HepG2 (cell line): ENCODE data around the gene TAOK3. TPM values are rescaled to one million over a fixed set of nuclear protein-coding genes. Genes with fewer than 3 reads are reported as not detected.

Source experiments
- BCL6 ChIP-seq: IDR thresholded peaks from 2 replicates; pipeline ENCODE4 v1.6.1; 2016; ENCODE audit warnings: missing genetic modification reagents, missing compliant biosample characterization
- MAFF ChIP-seq: IDR thresholded peaks from 2 replicates; pipeline ENCODE4 v1.6.1; 2011; ENCODE audit warnings: low read depth, low read length, improper control_type of control experiment
- MED8 ChIP-seq: sonication (generic); formaldehyde crosslinking; IDR thresholded peaks from 2 replicates; pipeline ENCODE4 v1.8.1; 2023; ENCODE audit warnings: mild to moderate bottlenecking, missing genetic modification reagents; ENCODE audit not compliant: insufficient replicate concordance
- NFIB ChIP-seq: sonication (generic); formaldehyde crosslinking; IDR thresholded peaks from 2 replicates; pipeline ENCODE4 v1.9.0; 2021; ENCODE audit warnings: missing genetic modification reagents, mild to moderate bottlenecking, borderline replicate concordance
- ONECUT2 ChIP-seq: sonication (generic); formaldehyde crosslinking; IDR thresholded peaks from 2 replicates; pipeline ENCODE4 v1.4.0; 2020; ENCODE audit warnings: missing genetic modification reagents
- PAF1 ChIP-seq: IDR thresholded peaks from 2 replicates; pipeline ENCODE4 v1.6.1; 2016; ENCODE audit warnings: missing genetic modification reagents, missing compliant biosample characterization
- SRSF4 ChIP-seq: fragments of 200-400 bp; formaldehyde crosslinking; IDR thresholded peaks from one replicate; pipeline ENCODE4 v1.6.1; 2018; ENCODE audit warnings: mild to moderate bottlenecking, low read depth, low read length, moderate library complexity; ENCODE audit not compliant: poor library complexity, severe bottlenecking
- ZNF10 ChIP-seq: sonication (generic); formaldehyde crosslinking; IDR thresholded peaks from 2 replicates; pipeline ENCODE4 v1.4.0; 2020; ENCODE audit warnings: mild to moderate bottlenecking, low read depth, missing genetic modification reagents, borderline replicate concordance
- ZNF253 ChIP-seq: sonication (generic); formaldehyde crosslinking; IDR thresholded peaks from 2 replicates; pipeline ENCODE4 v1.8.0; 2022; ENCODE audit warnings: mild to moderate bottlenecking, missing genetic modification reagents, borderline replicate concordance
- ZNF34 ChIP-seq: sonication (generic); formaldehyde crosslinking; IDR thresholded peaks from 2 replicates; pipeline ENCODE4 v1.4.0; 2020; ENCODE audit warnings: mild to moderate bottlenecking, missing genetic modification reagents, borderline replicate concordance
- polyA plus RNA-seq, 8 experiments: library from polyadenylated mRNA; depleted of rRNA in 3 of 8; stranded (reverse) in 7 of 8; unstranded in 1 of 8; fragments of >200 nt; fragmentation: Illumina TruSeq in 4 of 8; extraction: Trizol in 4 of 8; gene quantifications; 2 replicates each; pipeline versions ENCODE4 v1.2.1 to v1.2.3, GENCODE V29; 2011 to 2016; ENCODE audit warnings: low read depth in 4 of 8, missing spikeins in 1 of 8, mixed read lengths in 1 of 8; ENCODE audit not compliant: insufficient read depth in 1 of 8
- total RNA-seq, 5 experiments: library from RNA; depleted of rRNA; stranded (reverse); fragments of >200 nt; fragmentation: Illumina TruSeq; extraction: Trizol; gene quantifications; 2 replicates each; pipeline ENCODE4 v1.2.3, GENCODE V29; 2016; ENCODE audit warnings: low read depth in 1 of 5
- TF ChIP-seq, protein P1 (sequence below): sonication (generic); formaldehyde crosslinking; IDR thresholded peaks from 2 replicates; pipeline ENCODE4 v1.4.0; 2020; ENCODE audit warnings: missing genetic modification reagents
- TF ChIP-seq, protein P2 (sequence below): sonication (generic); formaldehyde crosslinking; IDR thresholded peaks from 2 replicates; pipeline ENCODE4 v1.4.0; 2020; ENCODE audit warnings: mild to moderate bottlenecking, missing genetic modification reagents
- TF ChIP-seq, protein P3 (sequence below): fragments of 450-650 bp; IDR thresholded peaks from 2 replicates; pipeline ENCODE4 v1.6.1; 2017; ENCODE audit warnings: mild to moderate bottlenecking
- TF ChIP-seq, protein P4 (sequence below): sonication (generic); formaldehyde crosslinking; IDR thresholded peaks from 2 replicates; pipeline ENCODE4 v1.4.0; 2020; ENCODE audit warnings: missing genetic modification reagents
- TF ChIP-seq, protein P5 (sequence below): fragments of 450-650 bp; IDR thresholded peaks from 2 replicates; pipeline ENCODE4 v1.6.1; 2017
- TF ChIP-seq, protein P6 (sequence below): sonication (generic); formaldehyde crosslinking; IDR thresholded peaks from 2 replicates; pipeline ENCODE4 v1.5.0; 2020; ENCODE audit warnings: mild to moderate bottlenecking, missing genetic modification reagents

TAOK3 gene
- total and polyA plus RNA-seq, 2 of the 13 experiments (the other 11 are each of a cell fraction or from before 2014, with no cell fraction given), result 10.4 to 12.3 TPM

DNA sequence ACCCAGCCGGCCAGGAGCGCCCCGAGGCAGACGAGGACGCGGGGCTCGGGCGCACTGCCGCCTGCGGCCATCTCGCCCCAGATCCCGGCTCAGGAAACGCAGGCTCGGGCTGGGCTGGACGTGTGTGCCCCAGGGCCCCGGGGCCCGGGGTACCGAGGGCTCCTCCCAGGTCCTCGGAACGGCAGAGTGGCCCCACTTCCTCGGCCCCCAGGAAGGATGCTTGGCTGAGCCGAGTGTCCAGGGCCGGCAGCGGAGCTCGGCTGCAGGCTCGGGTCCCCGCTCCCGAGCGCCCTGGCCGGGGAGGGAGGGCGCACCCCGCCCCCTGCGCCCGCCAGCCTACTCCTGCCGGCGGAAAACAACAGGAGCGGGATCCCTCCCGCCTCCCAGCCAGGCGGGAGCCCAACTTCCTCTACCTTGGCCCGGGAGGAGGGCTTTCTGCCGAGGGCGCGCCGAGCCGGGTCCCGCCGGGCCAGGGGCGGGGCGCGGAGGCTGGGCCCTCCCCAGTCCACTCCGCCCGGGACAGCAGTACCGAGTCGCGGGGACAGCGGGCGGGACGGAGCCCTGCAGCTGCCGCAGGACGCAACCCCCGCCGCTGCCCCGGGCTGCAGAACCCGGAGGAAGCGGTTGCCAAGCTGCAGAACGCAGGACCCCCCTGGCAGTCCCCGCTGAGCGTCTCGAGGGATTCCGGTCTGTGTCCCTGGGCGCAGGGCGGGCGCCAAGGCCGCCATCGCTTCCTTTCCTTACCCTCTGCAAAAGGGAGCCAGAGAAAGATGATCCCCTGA is 268.9 kb downstream of the TAOK3 start, which contains the start of gene VSIG10 (continued):
- TF ChIP-seq, protein P1, sequence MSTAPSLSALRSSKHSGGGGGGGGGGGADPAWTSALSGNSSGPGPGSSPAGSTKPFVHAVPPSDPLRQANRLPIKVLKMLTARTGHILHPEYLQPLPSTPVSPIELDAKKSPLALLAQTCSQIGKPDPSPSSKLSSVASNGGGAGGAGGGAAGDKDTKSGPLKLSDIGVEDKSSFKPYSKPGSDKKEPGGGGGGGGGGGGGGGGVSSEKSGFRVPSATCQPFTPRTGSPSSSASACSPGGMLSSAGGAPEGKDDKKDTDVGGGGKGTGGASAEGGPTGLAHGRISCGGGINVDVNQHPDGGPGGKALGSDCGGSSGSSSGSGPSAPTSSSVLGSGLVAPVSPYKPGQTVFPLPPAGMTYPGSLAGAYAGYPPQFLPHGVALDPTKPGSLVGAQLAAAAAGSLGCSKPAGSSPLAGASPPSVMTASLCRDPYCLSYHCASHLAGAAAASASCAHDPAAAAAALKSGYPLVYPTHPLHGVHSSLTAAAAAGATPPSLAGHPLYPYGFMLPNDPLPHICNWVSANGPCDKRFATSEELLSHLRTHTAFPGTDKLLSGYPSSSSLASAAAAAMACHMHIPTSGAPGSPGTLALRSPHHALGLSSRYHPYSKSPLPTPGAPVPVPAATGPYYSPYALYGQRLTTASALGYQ, result 0 out of 2 replicates have a peak, but pooled peaks have one; percentile 45
- TF ChIP-seq, protein P2, sequence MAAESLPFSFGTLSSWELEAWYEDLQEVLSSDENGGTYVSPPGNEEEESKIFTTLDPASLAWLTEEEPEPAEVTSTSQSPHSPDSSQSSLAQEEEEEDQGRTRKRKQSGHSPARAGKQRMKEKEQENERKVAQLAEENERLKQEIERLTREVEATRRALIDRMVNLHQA (CRISPR knock-in tag), result no peak
- TF ChIP-seq BCL6 (CRISPR knock-in tag) (no peak), MED8 (CRISPR knock-in tag) (peak; percentile 60), SRSF4 (no peak), NFIB (CRISPR knock-in tag) (no peak), PAF1 (CRISPR knock-in tag) (no peak), MAFF (no peak), ONECUT2 (CRISPR knock-in tag) (no peak), ZNF34 (CRISPR knock-in tag) (no peak), ZNF253 (CRISPR knock-in tag) (no peak), ZNF10 (CRISPR knock-in tag) (no peak)
- TF ChIP-seq, protein P3, sequence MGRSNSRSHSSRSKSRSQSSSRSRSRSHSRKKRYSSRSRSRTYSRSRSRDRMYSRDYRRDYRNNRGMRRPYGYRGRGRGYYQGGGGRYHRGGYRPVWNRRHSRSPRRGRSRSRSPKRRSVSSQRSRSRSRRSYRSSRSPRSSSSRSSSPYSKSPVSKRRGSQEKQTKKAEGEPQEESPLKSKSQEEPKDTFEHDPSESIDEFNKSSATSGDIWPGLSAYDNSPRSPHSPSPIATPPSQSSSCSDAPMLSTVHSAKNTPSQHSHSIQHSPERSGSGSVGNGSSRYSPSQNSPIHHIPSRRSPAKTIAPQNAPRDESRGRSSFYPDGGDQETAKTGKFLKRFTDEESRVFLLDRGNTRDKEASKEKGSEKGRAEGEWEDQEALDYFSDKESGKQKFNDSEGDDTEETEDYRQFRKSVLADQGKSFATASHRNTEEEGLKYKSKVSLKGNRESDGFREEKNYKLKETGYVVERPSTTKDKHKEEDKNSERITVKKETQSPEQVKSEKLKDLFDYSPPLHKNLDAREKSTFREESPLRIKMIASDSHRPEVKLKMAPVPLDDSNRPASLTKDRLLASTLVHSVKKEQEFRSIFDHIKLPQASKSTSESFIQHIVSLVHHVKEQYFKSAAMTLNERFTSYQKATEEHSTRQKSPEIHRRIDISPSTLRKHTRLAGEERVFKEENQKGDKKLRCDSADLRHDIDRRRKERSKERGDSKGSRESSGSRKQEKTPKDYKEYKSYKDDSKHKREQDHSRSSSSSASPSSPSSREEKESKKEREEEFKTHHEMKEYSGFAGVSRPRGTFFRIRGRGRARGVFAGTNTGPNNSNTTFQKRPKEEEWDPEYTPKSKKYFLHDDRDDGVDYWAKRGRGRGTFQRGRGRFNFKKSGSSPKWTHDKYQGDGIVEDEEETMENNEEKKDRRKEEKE, result no peak
- TF ChIP-seq, protein P4, sequence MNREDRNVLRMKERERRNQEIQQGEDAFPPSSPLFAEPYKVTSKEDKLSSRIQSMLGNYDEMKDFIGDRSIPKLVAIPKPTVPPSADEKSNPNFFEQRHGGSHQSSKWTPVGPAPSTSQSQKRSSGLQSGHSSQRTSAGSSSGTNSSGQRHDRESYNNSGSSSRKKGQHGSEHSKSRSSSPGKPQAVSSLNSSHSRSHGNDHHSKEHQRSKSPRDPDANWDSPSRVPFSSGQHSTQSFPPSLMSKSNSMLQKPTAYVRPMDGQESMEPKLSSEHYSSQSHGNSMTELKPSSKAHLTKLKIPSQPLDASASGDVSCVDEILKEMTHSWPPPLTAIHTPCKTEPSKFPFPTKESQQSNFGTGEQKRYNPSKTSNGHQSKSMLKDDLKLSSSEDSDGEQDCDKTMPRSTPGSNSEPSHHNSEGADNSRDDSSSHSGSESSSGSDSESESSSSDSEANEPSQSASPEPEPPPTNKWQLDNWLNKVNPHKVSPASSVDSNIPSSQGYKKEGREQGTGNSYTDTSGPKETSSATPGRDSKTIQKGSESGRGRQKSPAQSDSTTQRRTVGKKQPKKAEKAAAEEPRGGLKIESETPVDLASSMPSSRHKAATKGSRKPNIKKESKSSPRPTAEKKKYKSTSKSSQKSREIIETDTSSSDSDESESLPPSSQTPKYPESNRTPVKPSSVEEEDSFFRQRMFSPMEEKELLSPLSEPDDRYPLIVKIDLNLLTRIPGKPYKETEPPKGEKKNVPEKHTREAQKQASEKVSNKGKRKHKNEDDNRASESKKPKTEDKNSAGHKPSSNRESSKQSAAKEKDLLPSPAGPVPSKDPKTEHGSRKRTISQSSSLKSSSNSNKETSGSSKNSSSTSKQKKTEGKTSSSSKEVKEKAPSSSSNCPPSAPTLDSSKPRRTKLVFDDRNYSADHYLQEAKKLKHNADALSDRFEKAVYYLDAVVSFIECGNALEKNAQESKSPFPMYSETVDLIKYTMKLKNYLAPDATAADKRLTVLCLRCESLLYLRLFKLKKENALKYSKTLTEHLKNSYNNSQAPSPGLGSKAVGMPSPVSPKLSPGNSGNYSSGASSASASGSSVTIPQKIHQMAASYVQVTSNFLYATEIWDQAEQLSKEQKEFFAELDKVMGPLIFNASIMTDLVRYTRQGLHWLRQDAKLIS (CRISPR knock-in tag), result no peak
- TF ChIP-seq, protein P5, sequence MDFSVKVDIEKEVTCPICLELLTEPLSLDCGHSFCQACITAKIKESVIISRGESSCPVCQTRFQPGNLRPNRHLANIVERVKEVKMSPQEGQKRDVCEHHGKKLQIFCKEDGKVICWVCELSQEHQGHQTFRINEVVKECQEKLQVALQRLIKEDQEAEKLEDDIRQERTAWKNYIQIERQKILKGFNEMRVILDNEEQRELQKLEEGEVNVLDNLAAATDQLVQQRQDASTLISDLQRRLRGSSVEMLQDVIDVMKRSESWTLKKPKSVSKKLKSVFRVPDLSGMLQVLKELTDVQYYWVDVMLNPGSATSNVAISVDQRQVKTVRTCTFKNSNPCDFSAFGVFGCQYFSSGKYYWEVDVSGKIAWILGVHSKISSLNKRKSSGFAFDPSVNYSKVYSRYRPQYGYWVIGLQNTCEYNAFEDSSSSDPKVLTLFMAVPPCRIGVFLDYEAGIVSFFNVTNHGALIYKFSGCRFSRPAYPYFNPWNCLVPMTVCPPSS, result no peak
- TF ChIP-seq, protein P6, sequence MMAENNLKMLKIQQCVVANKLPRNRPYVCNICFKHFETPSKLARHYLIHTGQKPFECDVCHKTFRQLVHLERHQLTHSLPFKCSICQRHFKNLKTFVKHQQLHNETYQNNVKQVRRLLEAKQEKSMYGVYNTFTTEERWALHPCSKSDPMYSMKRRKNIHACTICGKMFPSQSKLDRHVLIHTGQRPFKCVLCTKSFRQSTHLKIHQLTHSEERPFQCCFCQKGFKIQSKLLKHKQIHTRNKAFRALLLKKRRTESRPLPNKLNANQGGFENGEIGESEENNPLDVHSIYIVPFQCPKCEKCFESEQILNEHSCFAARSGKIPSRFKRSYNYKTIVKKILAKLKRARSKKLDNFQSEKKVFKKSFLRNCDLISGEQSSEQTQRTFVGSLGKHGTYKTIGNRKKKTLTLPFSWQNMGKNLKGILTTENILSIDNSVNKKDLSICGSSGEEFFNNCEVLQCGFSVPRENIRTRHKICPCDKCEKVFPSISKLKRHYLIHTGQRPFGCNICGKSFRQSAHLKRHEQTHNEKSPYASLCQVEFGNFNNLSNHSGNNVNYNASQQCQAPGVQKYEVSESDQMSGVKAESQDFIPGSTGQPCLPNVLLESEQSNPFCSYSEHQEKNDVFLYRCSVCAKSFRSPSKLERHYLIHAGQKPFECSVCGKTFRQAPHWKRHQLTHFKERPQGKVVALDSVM, result peak; percentile 22; the same call in 1 of the 2 replicates
